DMS153 treated with DMSO at 0.1 percent for 48 hours (cell line): ENCODE measurements around the gene TCAIM.

Experiments
- DNase-seq: peaks from one replicate; lab custom pipeline; 2025; ENCODE audit not compliant: unreplicated experiment; lab: John Stamatoyannopoulos, UW

TCAIM gene

DNA sequence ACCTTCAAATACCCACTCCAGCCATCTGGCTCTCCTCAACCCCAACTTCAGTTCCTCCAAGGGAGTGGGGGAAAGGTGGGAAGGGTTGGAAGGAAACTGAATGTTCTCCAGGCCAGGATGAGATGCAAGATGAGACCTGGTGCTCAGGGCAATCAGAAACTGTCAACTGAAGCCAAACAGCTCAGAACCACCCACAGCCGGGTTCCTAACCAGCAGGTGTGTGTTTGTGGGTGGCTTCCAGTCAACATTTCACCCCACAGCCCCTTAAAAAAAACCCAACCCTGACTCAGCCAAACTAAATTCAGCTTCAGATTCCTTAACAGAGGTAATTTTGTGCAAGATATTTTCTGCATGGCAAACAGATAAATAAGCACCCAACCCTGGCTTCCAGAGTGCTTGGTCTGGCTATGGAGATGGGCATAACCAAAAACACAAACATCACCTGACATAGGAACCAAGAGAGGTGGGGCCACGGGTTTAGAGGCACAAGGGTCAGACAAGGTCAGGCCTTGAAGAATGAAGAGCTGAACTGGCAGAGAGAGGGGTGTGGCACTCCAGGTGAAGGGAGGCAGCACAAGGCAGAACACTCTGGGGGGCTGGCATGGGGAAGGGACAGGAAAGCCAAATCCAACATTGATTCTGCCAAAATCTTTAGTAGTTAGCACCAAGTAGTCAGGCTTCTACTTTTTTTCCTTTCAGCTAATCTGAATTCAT, 104.2 kb downstream of the TCAIM start:
- no peak for DNase-seq

DNA sequence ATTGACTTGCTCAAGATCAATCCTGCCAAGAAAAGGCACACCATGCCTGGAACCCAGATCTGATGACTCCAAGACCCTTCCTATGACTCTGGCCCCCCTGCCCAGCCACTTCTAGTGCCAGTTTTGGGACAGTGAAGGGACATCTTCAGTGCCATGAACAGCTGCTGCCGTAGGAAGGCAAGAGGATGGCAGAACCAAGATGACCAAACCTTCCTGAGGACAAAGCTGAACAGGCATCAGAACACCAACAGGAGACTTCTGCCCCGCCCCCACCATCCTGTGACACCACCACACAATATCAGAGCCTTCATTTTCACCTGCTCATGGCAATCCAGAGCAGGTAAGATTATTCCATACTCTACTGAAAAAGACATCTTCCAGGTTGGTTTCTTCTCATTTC, 105.9 kb downstream of the TCAIM start:
- DNase-seq = no peak

DNA sequence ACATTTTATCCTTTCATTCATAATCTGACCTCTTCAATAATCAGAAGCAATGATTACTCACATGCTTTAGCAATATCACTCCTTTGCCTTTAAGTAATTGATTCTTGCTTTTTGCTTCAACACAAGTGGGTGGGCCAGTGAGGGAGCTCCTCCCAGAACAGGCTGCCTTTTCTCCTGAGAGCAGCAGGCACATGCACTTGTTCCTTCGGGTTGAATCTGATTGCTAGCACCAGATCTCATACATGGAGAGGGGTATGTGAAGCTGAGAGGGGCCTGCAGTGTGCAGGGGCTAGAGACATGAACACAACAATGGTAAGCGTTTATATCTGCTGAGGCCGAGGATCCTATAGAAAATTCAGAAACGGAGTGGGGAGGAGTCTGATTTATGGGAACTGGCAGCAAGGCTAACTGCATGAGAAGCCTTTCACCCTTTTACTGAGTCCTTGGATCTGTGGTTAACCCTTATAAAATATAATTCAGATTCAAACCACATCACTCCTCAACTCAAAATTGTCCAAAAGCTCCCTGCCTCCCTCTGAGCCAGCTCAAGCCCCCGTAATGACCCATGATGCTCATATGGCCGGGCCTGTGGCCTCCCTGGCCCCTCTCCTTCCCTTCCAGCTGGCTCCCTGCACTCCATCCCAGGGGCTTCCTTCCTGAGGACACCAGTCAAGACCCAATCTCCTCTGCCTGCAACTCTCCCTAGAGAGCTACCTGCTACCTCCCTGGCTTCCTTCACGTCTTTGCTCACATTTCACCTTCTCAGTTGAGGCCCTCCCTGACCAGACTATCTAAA, 106.5 kb downstream of the TCAIM start:
- DNase-seq = no peak

DNA sequence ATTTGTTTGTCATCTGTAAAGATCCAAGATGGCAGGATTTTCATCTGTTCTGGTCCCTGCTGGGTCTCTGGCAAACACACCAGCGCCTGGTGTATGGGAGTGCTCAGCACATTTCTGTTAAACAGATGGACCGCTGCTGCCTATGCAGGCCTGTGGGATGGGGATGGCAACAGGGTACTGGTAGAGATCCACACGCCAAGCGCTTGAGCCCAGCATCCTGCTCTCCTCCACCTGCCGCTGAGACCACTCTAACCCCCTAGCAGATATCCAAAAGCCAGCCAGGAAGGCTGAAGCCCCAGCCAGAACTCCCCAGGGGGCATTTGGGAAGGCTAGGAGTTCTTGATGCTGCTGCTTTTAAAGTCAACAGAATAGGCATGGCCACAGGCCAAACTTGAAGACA, 107.2 kb downstream of the TCAIM start:
- no peak for DNase-seq

DNA sequence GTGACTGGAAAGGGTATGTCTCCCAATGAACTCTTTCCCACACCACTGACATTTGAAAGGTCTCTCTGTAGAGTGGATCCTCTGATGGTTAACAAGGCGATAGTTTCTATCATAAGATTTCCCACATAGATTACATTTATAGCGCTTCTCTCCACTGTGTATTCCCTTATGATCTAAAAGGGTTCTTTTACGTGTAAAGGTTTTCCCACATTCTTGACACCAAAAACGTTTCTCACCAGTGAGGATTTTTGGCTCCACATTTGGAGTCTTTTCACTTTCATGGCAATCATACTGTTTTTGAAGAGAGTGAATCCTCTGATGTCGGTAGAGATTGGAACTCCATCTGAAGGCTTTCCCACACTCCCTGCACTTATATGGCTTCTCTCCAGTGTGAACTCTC, 108.4 kb downstream of the TCAIM start:
- no peak for DNase-seq

DNA sequence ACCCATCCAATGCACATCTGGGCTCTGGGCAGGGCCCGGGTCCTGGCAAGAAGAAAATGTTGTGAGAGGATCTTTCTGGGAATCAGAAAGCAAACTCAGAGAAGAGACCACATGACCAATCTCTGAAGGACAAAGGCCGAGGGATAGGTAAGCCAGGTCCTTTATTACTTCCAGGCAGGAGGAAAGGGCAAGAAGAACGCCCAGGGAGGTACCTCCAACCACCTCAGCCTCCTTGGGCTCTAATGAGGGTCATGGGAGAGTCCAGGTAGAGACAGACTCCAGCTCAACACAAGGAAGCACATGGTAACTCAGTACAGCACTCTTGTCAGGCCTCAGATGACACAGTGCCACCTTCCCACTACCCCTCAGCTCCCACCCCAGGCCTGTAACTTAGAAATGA, 112.9 kb downstream of the TCAIM start:
- no peak for DNase-seq

DNA sequence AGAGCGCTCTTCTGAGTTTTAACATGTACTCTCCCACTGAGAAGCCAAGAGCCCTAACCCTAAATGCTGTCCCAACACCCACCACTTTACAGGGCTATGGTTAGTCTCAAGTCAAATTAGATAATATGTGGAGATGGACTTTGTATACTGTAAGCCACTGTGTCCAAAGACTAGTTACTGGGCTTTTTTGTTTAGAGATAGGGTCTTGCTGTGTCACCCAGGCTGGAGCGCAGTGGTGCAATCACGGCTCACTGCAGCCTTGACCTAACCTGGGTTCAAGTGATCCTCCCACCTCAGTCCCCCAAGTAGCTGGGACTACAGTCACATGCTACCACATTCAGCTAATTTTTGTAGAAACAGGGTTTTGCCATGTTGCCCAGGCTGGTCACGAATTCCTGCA, 115.7 kb downstream of the TCAIM start:
- DNase-seq = no peak

DNA sequence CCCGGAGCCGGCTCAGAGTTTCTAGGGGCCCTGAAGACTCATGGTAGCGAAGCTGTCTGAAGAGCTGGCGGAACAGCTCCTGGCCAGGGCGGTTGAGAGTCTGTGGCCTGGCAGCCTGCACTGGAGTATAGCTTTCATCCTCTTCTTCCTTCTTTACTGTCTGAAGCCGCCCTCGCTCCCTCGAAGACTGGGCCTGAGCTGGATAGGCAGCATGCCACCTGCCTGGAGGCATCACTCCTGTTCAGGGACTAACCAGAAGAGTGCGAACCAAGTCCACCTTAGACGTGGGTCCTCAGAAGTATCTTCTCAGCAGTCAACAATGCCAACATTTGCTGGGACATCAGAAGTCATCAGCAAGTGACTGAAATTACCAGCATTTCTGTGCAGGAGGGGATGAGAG, 116.8 kb downstream of the TCAIM start:
- DNase-seq = no peak
